Measurements from ENCODE around the gene CBFA2T3.
"Not testable (repeated sequence)": the region's sequence is repeated elsewhere in the genome, so short reads cannot be mapped to it uniquely, and the experiment has no call there.

Gene CBFA2T3

GRCh38 chr16:88919936-88920335, 57.1 kb downstream of the CBFA2T3 start:
- DNase-seq, result no peak

- DNase-seq, result not testable (repeated sequence)
Measured at GRCh38 chr16:88918896-88919295, 58.1 kb downstream of the CBFA2T3 start.

- no peak for DNase-seq
Measured at GRCh38 chr16:88917915-88918627, 58.9 kb downstream of the CBFA2T3 start.

- DNase-seq, result no peak
Measured at GRCh38 chr16:88917146-88917914, 59.7 kb downstream of the CBFA2T3 start.

GRCh38 chr16:88915639-88916327, 61.2 kb downstream of the CBFA2T3 start:
- no peak for DNase-seq

- DNase-seq, result no peak
Measured at GRCh38 chr16:88914750-88915368, 62.1 kb downstream of the CBFA2T3 start.

GRCh38 chr16:88913870-88914269, 63.1 kb downstream of the CBFA2T3 start:
- no peak for DNase-seq

GRCh38 chr16:88913001-88913612, 63.9 kb downstream of the CBFA2T3 start:
- DNase-seq, result no peak

GRCh38 chr16:88912556-88912955, 64.5 kb downstream of the CBFA2T3 start:
- DNase-seq, result no peak

- DNase-seq, result no peak
Measured at GRCh38 chr16:88911946-88912310, 65.1 kb downstream of the CBFA2T3 start.

GRCh38 chr16:88911136-88911945, 65.7 kb downstream of the CBFA2T3 start:
- no peak for DNase-seq

- no peak for DNase-seq
Measured at GRCh38 chr16:88910284-88911135, 66.5 kb downstream of the CBFA2T3 start.

GRCh38 chr16:88909431-88910210, 67.4 kb downstream of the CBFA2T3 start:
- no peak for DNase-seq

GRCh38 chr16:88908307-88908706, 68.7 kb downstream of the CBFA2T3 start:
- DNase-seq, result no peak

- no peak for DNase-seq
Measured at GRCh38 chr16:88907768-88908167, 69.2 kb downstream of the CBFA2T3 start.

GRCh38 chr16:88906535-88907105, 70.4 kb downstream of the CBFA2T3 start:
- DNase-seq, result no peak

- DNase-seq, result no peak
Measured at GRCh38 chr16:88906020-88906419, 71.0 kb downstream of the CBFA2T3 start.

- DNase-seq, result peak; percentile 64
Measured at GRCh38 chr16:88905563-88905962, 71.4 kb downstream of the CBFA2T3 start.

GRCh38 chr16:88904676-88905365, 72.2 kb downstream of the CBFA2T3 start:
- no peak for DNase-seq

All from activated CD8-positive, alpha-beta memory T cell treated with anti-CD3 and anti-CD28 coated beads, Interleukin-2, amount 50 U/mL, for 48 hours (primary cell).